Ovary (tissue), 3 donors: ENCODE measurements around the gene PPP2R5C.
A peak's percentile ranks its signal among the peaks of the same experiment; 100 is the strongest.

ENCODE experiments used
- CTCF ChIP-seq, 3 donors: fragments of 450-650 bp in 2 of 3; fragments of 200-600 bp in 1 of 3; IDR thresholded peaks; one replicate each; pipeline versions ENCODE4 v1.5.1 to v1.8.0; 2016 to 2022; ENCODE audit warnings: antibody characterized with exemption in 3 of 3, mild to moderate bottlenecking in 1 of 3
- POLR2A ChIP-seq: fragments of 450-650 bp; IDR thresholded peaks from one replicate; pipeline ENCODE4 v1.6.1; 2017; ENCODE audit warnings: antibody characterized with exemption, mild to moderate bottlenecking, moderate library complexity
- donor health status: DM: no; HTN: no; CAD: no.

DNA sequence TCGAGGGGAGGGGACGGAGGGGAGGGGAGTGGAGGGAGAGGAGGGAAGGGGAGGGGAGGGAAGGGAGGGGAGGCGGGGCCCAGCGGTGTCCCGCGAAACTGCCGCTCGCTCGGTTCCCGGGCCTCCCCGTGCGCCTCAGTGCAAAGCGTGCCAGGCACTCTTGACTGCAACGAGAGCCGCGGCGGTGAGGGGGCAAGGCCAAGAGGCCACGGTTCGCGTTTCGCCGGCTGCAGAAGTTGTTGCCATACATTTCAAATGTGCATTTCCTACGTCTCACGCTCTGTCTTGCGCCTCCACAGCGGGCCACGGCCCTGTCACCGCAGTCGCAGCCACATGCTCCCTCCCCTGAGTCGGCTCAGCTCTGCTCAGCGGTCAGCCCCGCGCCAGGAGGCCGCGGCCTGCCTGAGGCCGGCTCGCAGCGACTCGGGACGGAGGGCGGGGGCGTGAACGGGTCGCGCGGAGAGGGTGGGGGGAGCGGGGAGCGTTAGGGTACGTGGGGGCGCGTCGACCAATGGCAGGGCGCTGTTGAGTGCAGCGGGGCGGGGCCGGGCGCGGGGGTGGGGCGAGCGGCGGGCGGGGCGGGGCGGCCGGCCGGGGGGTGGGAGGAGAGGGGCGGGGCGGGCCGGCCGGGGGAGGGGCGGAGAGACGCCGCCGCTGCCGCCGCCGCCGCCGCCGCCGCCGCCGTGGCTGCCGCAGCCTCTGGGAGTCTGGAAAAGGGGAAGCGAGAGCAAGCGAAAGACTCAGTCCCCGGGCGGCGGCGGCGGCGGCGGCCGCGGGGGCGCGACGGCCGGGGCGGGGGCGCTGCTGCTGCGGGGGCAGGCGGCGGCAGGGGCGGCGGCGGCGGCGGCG is at the start of gene PPP2R5C:
- TF ChIP-seq CTCF (IDR thresholded peaks at IDR 0.05) (no peak), POLR2A (peak; percentile 34)
